Astrocyte (in vitro differentiated cells and primary cell): ENCODE measurements around the gene PRRX2. TPM values are rescaled to one million over a fixed set of nuclear protein-coding genes. Genes with fewer than 3 reads are reported as not detected.

ENCODE experiments used
- DNase-seq: peaks from one replicate; pipeline ENCODE4 v3.0.0-alpha.2; 2010; ENCODE audit warnings: low read depth
- FAIRE-seq: peaks from 2 replicates; lab custom pipeline; 2011; peaks lifted over from hg19 to GRCh38; lab: Jason Lieb, UNC
- H2AFZ ChIP-seq: 2 replicates; pipeline ENCODE4 v1.6.0; 2012; ENCODE audit warnings: low read depth, low read length, inconsistent platforms
- H3K27ac ChIP-seq: 2 replicates; pipeline ENCODE4 v1.5.1; 2011; ENCODE audit warnings: low read depth, low read length, inconsistent platforms
- H3K27me3 ChIP-seq: 2 replicates; pipeline ENCODE4 v1.6.0; 2011; ENCODE audit warnings: low read length, inconsistent platforms; ENCODE audit not compliant: insufficient read depth
- H3K36me3 ChIP-seq: 2 replicates; pipeline ENCODE4 v1.5.1; 2011; ENCODE audit warnings: low read length, inconsistent platforms; ENCODE audit not compliant: insufficient read depth
- H3K4me1 ChIP-seq: 2 replicates; pipeline ENCODE4 v1.5.1; 2011; ENCODE audit warnings: low read length, inconsistent platforms; ENCODE audit not compliant: insufficient read depth
- H3K4me2 ChIP-seq: 2 replicates; pipeline ENCODE4 v1.6.0; 2012; ENCODE audit warnings: low read length, inconsistent platforms
- H3K4me3 ChIP-seq: 2 replicates; pipeline ENCODE4 v1.5.1; 2011; ENCODE audit warnings: low read depth, mild to moderate bottlenecking, low read length, inconsistent platforms; ENCODE audit not compliant: insufficient read depth
- H3K79me2 ChIP-seq: 2 replicates; pipeline ENCODE4 v1.6.0; 2012; ENCODE audit warnings: mild to moderate bottlenecking, low read length, inconsistent platforms; ENCODE audit not compliant: insufficient read depth
- H3K9ac ChIP-seq: 2 replicates; pipeline ENCODE4 v1.6.0; 2012; ENCODE audit warnings: mild to moderate bottlenecking, low read length, inconsistent platforms
- H3K9me3 ChIP-seq: 2 replicates; pipeline ENCODE4 v1.5.1; 2012; ENCODE audit warnings: low read depth, mild to moderate bottlenecking, low read length, inconsistent platforms; ENCODE audit not compliant: insufficient read depth
- H4K20me1 ChIP-seq: 2 replicates; pipeline ENCODE4 v1.6.0; 2012; ENCODE audit warnings: low read length, inconsistent platforms; ENCODE audit not compliant: insufficient read depth
- H3K27ac Mint-ChIP-seq: one replicate; pipeline ENCODE4 v1.8.0; 2021; ENCODE audit warnings: mild to moderate bottlenecking, mixed read lengths; ENCODE audit not compliant: unreplicated experiment
- H3K27me3 Mint-ChIP-seq: one replicate; pipeline ENCODE4 v1.8.0; 2021; ENCODE audit warnings: low read depth, mixed read lengths; ENCODE audit not compliant: unreplicated experiment
- H3K36me3 Mint-ChIP-seq: one replicate; pipeline ENCODE4 v1.8.0; 2021; ENCODE audit warnings: low read depth, mixed read lengths; ENCODE audit not compliant: unreplicated experiment
- H3K4me1 Mint-ChIP-seq: one replicate; pipeline ENCODE4 v1.8.0; 2021; ENCODE audit warnings: low read depth, mixed read lengths; ENCODE audit not compliant: unreplicated experiment
- H3K4me3 Mint-ChIP-seq: one replicate; pipeline ENCODE4 v1.8.0; 2021; ENCODE audit warnings: mild to moderate bottlenecking, moderate library complexity, mixed read lengths; ENCODE audit not compliant: unreplicated experiment
- H3K9me3 Mint-ChIP-seq: one replicate; pipeline ENCODE4 v1.8.0; 2021; ENCODE audit warnings: mild to moderate bottlenecking, mixed read lengths; ENCODE audit not compliant: unreplicated experiment
- CTCF ChIP-seq: IDR thresholded peaks from 2 replicates; pipeline ENCODE4 v1.5.1; 2011; ENCODE audit warnings: low read depth, mild to moderate bottlenecking, inconsistent platforms, low read length, moderate library complexity; ENCODE audit not compliant: insufficient read depth
- EZH2 ChIP-seq: IDR thresholded peaks from 2 replicates; pipeline ENCODE4 v1.6.1; 2012; ENCODE audit warnings: mild to moderate bottlenecking, low read length, inconsistent platforms; ENCODE audit not compliant: insufficient read depth
- total RNA-seq: library from RNA; stranded (reverse); gene quantifications from 2 replicates; pipeline ENCODE4 v1.2.1, GENCODE V29; 2021

Gene PRRX2
- total RNA-seq, 1 donor from 2014 or later = not detected

GRCh38 chr9:129672702-129673101, 7.3 kb downstream of the PRRX2 start:
- H4K20me1 ChIP-seq = peaks cover 3% of the 10 kb centered on the region
- no peak overlapping the region for H3K9ac ChIP-seq

GRCh38 chr9:129673602-129674001, 8.2 kb downstream of the PRRX2 start:
- TF ChIP-seq EZH2 (no peak), CTCF (no peak)
- Histone ChIP-seq H4K20me1 (peaks cover 3% of the 10 kb centered on the region), H2AFZ (no peak overlapping the region), H3K27ac (no peak overlapping the region), H3K4me3 (no peak overlapping the region), H3K9me3 (no peaks in the 10 kb centered on the region), H3K79me2 (no peaks in the 10 kb centered on the region), H3K4me2 (no peak overlapping the region), H3K9ac (no peak overlapping the region), H3K36me3 (no peaks in the 10 kb centered on the region), H3K4me1 (peaks cover 10% of the 10 kb centered on the region), H3K27me3 (peaks cover 33% of the 10 kb centered on the region)
- H3K36me3 Mint-ChIP-seq = no peaks in the 10 kb centered on the region
- peaks cover 44% of the 10 kb centered on the region for H3K27me3 Mint-ChIP-seq
- no peaks in the 10 kb centered on the region for H3K4me1 Mint-ChIP-seq
- FAIRE-seq = no peak
- H3K4me3 Mint-ChIP-seq = no peak overlapping the region
- H3K9me3 Mint-ChIP-seq = no peaks in the 10 kb centered on the region
- DNase-seq = no peak
- no peak overlapping the region for H3K27ac Mint-ChIP-seq

More at GRCh38 chr9:129672702-129673101, 7.3 kb downstream of the PRRX2 start:
- Histone ChIP-seq H3K27me3 (peaks cover 28% of the 10 kb centered on the region), H3K36me3 (no peaks in the 10 kb centered on the region), H3K4me1 (peaks cover 10% of the 10 kb centered on the region), H3K27ac (no peak overlapping the region), H3K4me2 (no peak overlapping the region), H3K4me3 (no peak overlapping the region), H3K79me2 (no peaks in the 10 kb centered on the region), H3K9me3 (no peaks in the 10 kb centered on the region), H2AFZ (no peak overlapping the region)
- no peaks in the 10 kb centered on the region for H3K9me3 Mint-ChIP-seq
- H3K4me3 Mint-ChIP-seq = no peak overlapping the region
- H3K4me1 Mint-ChIP-seq = no peaks in the 10 kb centered on the region
- no peaks in the 10 kb centered on the region for H3K36me3 Mint-ChIP-seq
- no peak for TF ChIP-seq CTCF
- no peak for TF ChIP-seq EZH2
- DNase-seq (no peak), FAIRE-seq (no peak)
- H3K27me3 Mint-ChIP-seq = peaks cover 39% of the 10 kb centered on the region
- H3K27ac Mint-ChIP-seq = no peak overlapping the region

- TF ChIP-seq CTCF (no peak), EZH2 (no peak)
- H3K4me3 ChIP-seq = no peak overlapping the region
- H3K4me1 Mint-ChIP-seq = no peaks in the 10 kb centered on the region
- H3K27ac Mint-ChIP-seq = no peak overlapping the region
- H3K36me3 ChIP-seq = no peaks in the 10 kb centered on the region
- no peaks in the 10 kb centered on the region for H3K9me3 ChIP-seq
- H3K27me3 Mint-ChIP-seq = peaks cover 50% of the 10 kb centered on the region
- DNase-seq (no peak), FAIRE-seq (no peak)
- H4K20me1 ChIP-seq = peaks cover 3% of the 10 kb centered on the region
- H3K9ac ChIP-seq = no peak overlapping the region
- no peak overlapping the region for H3K27ac ChIP-seq
- no peak overlapping the region for H3K4me2 ChIP-seq
- peaks cover 8% of the 10 kb centered on the region for H3K4me1 ChIP-seq
- H3K4me3 Mint-ChIP-seq = no peak overlapping the region
- no peaks in the 10 kb centered on the region for H3K36me3 Mint-ChIP-seq
- no peaks in the 10 kb centered on the region for H3K79me2 ChIP-seq
- H3K27me3 ChIP-seq = peaks cover 34% of the 10 kb centered on the region
- no peaks in the 10 kb centered on the region for H3K9me3 Mint-ChIP-seq
- no peak overlapping the region for H2AFZ ChIP-seq
Observed at GRCh38 chr9:129674229-129674628, 8.8 kb downstream of the PRRX2 start.
